ENCODE data around the gene ABCC5.

DNA sequence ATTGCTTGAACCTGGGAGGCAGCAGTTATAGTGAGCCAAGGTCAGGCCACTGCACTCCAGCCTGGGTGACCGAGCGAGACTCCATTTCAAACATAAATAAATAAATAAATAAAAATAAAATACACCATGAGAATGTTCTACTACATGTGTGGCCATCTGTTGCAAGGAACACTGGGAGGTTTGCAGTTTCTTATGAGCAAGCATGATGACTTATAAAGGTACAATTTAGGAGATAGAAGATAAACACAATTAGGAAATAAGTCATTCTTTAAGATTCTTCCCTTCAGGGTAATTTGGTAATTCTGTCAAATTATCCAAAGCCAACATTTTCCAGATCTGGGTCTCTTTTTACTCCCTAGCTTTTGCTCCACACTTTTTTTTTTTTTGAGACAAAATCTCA, 48.5 kb upstream of the ABCC5 start:
- TF ChIP-seq POLR2A (IDR thresholded peaks at IDR 0.05; ENCODE audit: low read length) (no peak), GATA1 (IDR thresholded peaks at IDR 0.05; ENCODE audit: low read depth, low read length) (no peak)
